PC-3 (cell line): ENCODE results near the gene HDAC1. TPM values are rescaled to one million over a fixed set of nuclear protein-coding genes. Genes with fewer than 3 reads are reported as not detected.
"Not testable (repeated sequence)": the region's sequence is repeated elsewhere in the genome, so short reads cannot be mapped to it uniquely, and the experiment has no call there.

Experiments
- ATAC-seq: fragments of 200-7000 bp; cut with Tn5 transposase; 2 replicates; pipeline ENCODE4 v1.9.1; 2020; ENCODE audit warnings: mild to moderate bottlenecking, moderate library complexity
- BruUV-seq: library from RNA; stranded (reverse); fragments of 400-500 nt; replicated peaks from 2 replicates; lab custom pipeline; 2021; lab: Mats Ljungman, UMichigan
- CTCF ChIA-PET: fragments of 300-600 bp; sonication (Branson Sonifier 250); formaldehyde crosslinking; loops from one replicate; lab custom pipeline; 2022; ENCODE audit warnings: antibody characterized with exemption; lab: Charles Lee
- POLR2A ChIA-PET: fragments of 300-600 bp; sonication (Branson Sonifier 250); formaldehyde crosslinking; loops from one replicate; lab custom pipeline; 2022; ENCODE audit warnings: antibody characterized with exemption; ENCODE audit not compliant: unreplicated experiment; lab: Charles Lee
- DNase-seq: peaks from one replicate; pipeline ENCODE4 v3.0.0-alpha.2; 2015
- H2AFZ ChIP-seq: fragments of 300-600 bp; sonication (generic); 2 replicates; pipeline ENCODE4 v1.6.0; 2016; ENCODE audit warnings: antibody characterized with exemption, low read length
- H3F3A ChIP-seq: fragments of 300-600 bp; sonication (generic); one replicate; pipeline ENCODE4 v1.6.0; 2017; ENCODE audit warnings: antibody characterized with exemption, low read length, control low read depth, mild to moderate bottlenecking; ENCODE audit not compliant: unreplicated experiment
- H3K27ac ChIP-seq: fragments of 300-600 bp; sonication (generic); 2 replicates; pipeline ENCODE4 v1.5.1; 2016; ENCODE audit warnings: mild to moderate bottlenecking, low read length
- H3K27me3 ChIP-seq: fragments of 300-600 bp; sonication (generic); 2 replicates; pipeline ENCODE4 v1.6.1; 2016; ENCODE audit warnings: low read length, mixed read lengths
- H3K36me3 ChIP-seq: fragments of 300-600 bp; sonication (generic); 2 replicates; pipeline ENCODE4 v1.6.1; 2016; ENCODE audit warnings: low read depth, mixed run types, low read length, mixed read lengths
- H3K4me1 ChIP-seq: fragments of 300-600 bp; sonication (generic); 2 replicates; pipeline ENCODE4 v1.5.1; 2016; ENCODE audit warnings: low read length; ENCODE audit not compliant: insufficient read depth
- H3K4me2 ChIP-seq: fragments of 300-600 bp; sonication (generic); 2 replicates; pipeline ENCODE4 v1.6.0; 2016; ENCODE audit warnings: low read length
- H3K4me3 ChIP-seq: fragments of 300-600 bp; sonication (generic); 2 replicates; pipeline ENCODE4 v1.5.1; 2016; ENCODE audit warnings: mild to moderate bottlenecking, low read length, mixed read lengths
- H3K79me2 ChIP-seq: fragments of 300-600 bp; sonication (generic); 2 replicates; pipeline ENCODE4 v1.6.1; 2017; ENCODE audit warnings: low read length, mixed read lengths
- H3K9ac ChIP-seq: fragments of 300-600 bp; sonication (generic); 2 replicates; pipeline ENCODE4 v1.6.0; 2016; ENCODE audit warnings: mild to moderate bottlenecking, low read length
- H3K9me2 ChIP-seq: fragments of 300-600 bp; sonication (generic); replicated peaks from 2 replicates; pipeline ENCODE4 v1.6.1; 2016; ENCODE audit warnings: mixed run types, low read length, mixed read lengths
- H3K9me3 ChIP-seq: fragments of 300-600 bp; sonication (generic); 2 replicates; pipeline ENCODE4 v1.6.1; 2016; ENCODE audit warnings: low read length, mixed read lengths
- H4K20me1 ChIP-seq: fragments of 300-600 bp; sonication (generic); 2 replicates; pipeline ENCODE4 v1.6.1; 2016; ENCODE audit warnings: low read length, mixed read lengths
- CTCF ChIP-seq: fragments of 300-600 bp; sonication (generic); conservative IDR thresholded peaks from 2 replicates; pipeline ENCODE4 v1.5.1; 2017; ENCODE audit warnings: antibody characterized with exemption, low read depth, mild to moderate bottlenecking, low read length
- EZH2 ChIP-seq: fragments of 300-600 bp; sonication (generic); IDR thresholded peaks from one replicate; pipeline ENCODE4 v1.6.1; 2017; ENCODE audit warnings: antibody characterized with exemption, mild to moderate bottlenecking, low read length; ENCODE audit not compliant: unreplicated experiment
- EZH2phosphoT487 ChIP-seq: fragments of 300-600 bp; sonication (generic); IDR thresholded peaks from 2 replicates; pipeline ENCODE4 v1.6.1; 2018; ENCODE audit warnings: mild to moderate bottlenecking, antibody characterized with exemption, low read length, borderline replicate concordance
- intact Hi-C: fragments of 100-400 bp; cut with micrococcal nuclease; formaldehyde crosslinking; loops from 2 replicates; pipeline ENCODE4 v1.9.0; 2023
- total RNA-seq: library from RNA; depleted of rRNA; stranded (reverse); fragments of >200 nt; gene quantifications from 2 replicates; pipeline ENCODE4 v1.2.3, GENCODE V29; 2014

The HDAC1 gene
- total RNA-seq, 1 experiment from 2014 or later: 184 TPM

GRCh38 chr1:32291145-32291707 lies 657 bp upstream of the HDAC1 start:
- Histone ChIP-seq H3K9ac (peak overlapping the region; percentile 81), H3K4me2 (peak overlapping the region; percentile 89), H3F3A (no peaks in the 10 kb centered on the region), H3K27me3 (no peaks in the 10 kb centered on the region), H3K79me2 (peaks cover 42% of the 10 kb centered on the region), H4K20me1 (no peaks in the 10 kb centered on the region), H3K27ac (peak overlapping the region; percentile 81), H3K36me3 (peaks cover 4% of the 10 kb centered on the region; the same call in 1 of the 2 replicates), H3K9me2 (no peaks in the 10 kb centered on the region), H3K4me3 (peak overlapping the region; percentile 88), H2AFZ (peak overlapping the region; percentile 89), H3K4me1 (peaks cover 30% of the 10 kb centered on the region), H3K9me3 (no peaks in the 10 kb centered on the region)
- no peak for TF ChIP-seq EZH2
- no peak for TF ChIP-seq EZH2phosphoT487
- TF ChIP-seq CTCF: no peak
- ATAC-seq (peak; percentile 62), DNase-seq (peak; percentile 81)
- BruUV-seq: TSS peak; percentile 94
- POLR2A ChIA-PET: interaction anchor here (0.5 to 0.8 kb wide), 2 partner anchors 33 to 51 kb away, joined by 3 read pairs; no protein-coding TSS in a partner anchor
- intact Hi-C loops: loop anchor here (5.0 kb wide), 1 partner anchor 74 kb away; no protein-coding TSS in a partner anchor
- CTCF ChIA-PET: interaction anchor here (0.6 to 1.5 kb wide), 6 partner anchors 12 to 445 kb away, joined by 3 to 19 read pairs (median 6); no protein-coding TSS in a partner anchor

- Histone ChIP-seq H3K79me2 (peaks cover 82% of the 10 kb centered on the region), H3K36me3 (peaks cover 18% of the 10 kb centered on the region; the same call in 1 of the 2 replicates)
- H3K9me3 ChIP-seq, DNase-seq, H3K27ac ChIP-seq, H3K9me2 ChIP-seq, POLR2A ChIA-PET, CTCF ChIA-PET, H3F3A ChIP-seq, ATAC-seq, H2AFZ ChIP-seq, H3K4me3 ChIP-seq, H3K4me1 ChIP-seq, H3K9ac ChIP-seq, H3K4me2 ChIP-seq, H3K27me3 ChIP-seq, BruUV-seq, H4K20me1 ChIP-seq, intact Hi-C loops: not testable (repeated sequence)
Measured at GRCh38 chr1:32298211-32298610, 6.3 kb downstream of the HDAC1 start.

- POLR2A ChIA-PET: no interaction called here
- no peaks in the 10 kb centered on the region for H3K27me3 ChIP-seq
- no peak for TF ChIP-seq EZH2phosphoT487
- no peak for TF ChIP-seq EZH2
- no peak for TF ChIP-seq CTCF
- no peak overlapping the region for H3K4me2 ChIP-seq
- no peak overlapping the region for H2AFZ ChIP-seq
- CTCF ChIA-PET: no interaction called here
- H3K36me3 ChIP-seq: peaks cover 29% of the 10 kb centered on the region
- no TSS peak for BruUV-seq
- no peaks in the 10 kb centered on the region for H3F3A ChIP-seq
- peaks cover 71% of the 10 kb centered on the region for H3K79me2 ChIP-seq
- H3K9ac ChIP-seq: no peak overlapping the region
- H3K9me3 ChIP-seq: no peaks in the 10 kb centered on the region
- 0 out of 2 replicates have a peak, but pooled peaks cover 6% of the 10 kb centered on the region for H3K4me1 ChIP-seq
- intact Hi-C loops: no loop called here
- DNase-seq: no peak
- no peak overlapping the region for H3K27ac ChIP-seq
- no peaks in the 10 kb centered on the region for H3K9me2 ChIP-seq
- no peak for ATAC-seq
- 0 out of 2 replicates have a peak, but pooled peaks cover 8% of the 10 kb centered on the region for H4K20me1 ChIP-seq
- no peak overlapping the region for H3K4me3 ChIP-seq
Measured at GRCh38 chr1:32299327-32299726, 7.4 kb downstream of the HDAC1 start.
